Upper lobe of left lung (tissue), 4 donors: ENCODE data around the gene UPK1A.

ENCODE experiments used
- CTCF ChIP-seq, 6 experiments: fragments of 450-650 bp in 4 of 6; fragments of 200-600 bp in 2 of 6; sonication (generic) in 2 of 6; IDR thresholded peaks; one replicate each; pipeline ENCODE4 v1.5.1; 2016 to 2019; ENCODE audit warnings: antibody characterized with exemption in 6 of 6
- POLR2A ChIP-seq, 4 donors: fragments of 450-650 bp; IDR thresholded peaks; one replicate each; pipeline ENCODE4 v1.5.1; 2016 to 2017; ENCODE audit warnings: antibody characterized with exemption in 4 of 4, mild to moderate bottlenecking in 2 of 4

GRCh38 chr19:35719402-35720162 lies 53.3 kb downstream of the UPK1A start:
- TF ChIP-seq POLR2A (IDR thresholded peaks at IDR 0.05): no peak
- no peak for TF ChIP-seq CTCF (IDR thresholded peaks at IDR 0.05)
